GM19438 (cell line): Measurements from ENCODE around the gene LYL1.

Experiments
- ATAC-seq: cut with Tn5 transposase; IDR thresholded peaks from one replicate; pipeline ENCODE4 v1.9.1; 2021; ENCODE audit warnings: low read depth; ENCODE audit not compliant: unreplicated experiment

LYL1 gene

DNA sequence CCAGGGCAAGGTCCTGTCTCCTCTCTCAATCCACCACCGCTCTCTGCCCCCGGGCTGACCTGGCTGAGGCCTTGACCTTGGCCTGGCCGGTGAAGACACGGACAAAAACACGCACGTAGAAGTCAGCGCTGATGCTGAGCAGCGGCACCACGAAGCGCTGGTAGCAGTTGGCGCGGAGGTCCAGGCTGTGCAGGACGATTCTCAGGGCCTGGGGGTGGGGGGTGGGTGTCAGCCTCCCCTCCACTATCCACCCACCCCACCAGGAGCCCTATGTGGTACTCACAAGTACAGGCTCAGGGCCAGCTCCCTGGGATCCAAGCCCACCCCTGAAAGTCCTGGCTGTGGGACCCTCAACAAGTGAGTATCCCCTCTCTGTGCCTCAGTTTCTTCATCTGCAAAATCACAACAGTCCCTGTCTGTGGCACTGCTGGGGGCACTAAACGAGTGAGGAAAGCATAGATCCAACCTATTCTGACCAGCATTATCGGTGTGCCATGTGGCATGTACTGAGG lies 7.5 kb upstream of the LYL1 start:
- ATAC-seq: no peak

GRCh38 chr19:13109361-13110098 lies 6.9 kb upstream of the LYL1 start:
- no peak for ATAC-seq

GRCh38 chr19:13104848-13105711 lies 2.4 kb upstream of the LYL1 start:
- no peak for ATAC-seq

DNA sequence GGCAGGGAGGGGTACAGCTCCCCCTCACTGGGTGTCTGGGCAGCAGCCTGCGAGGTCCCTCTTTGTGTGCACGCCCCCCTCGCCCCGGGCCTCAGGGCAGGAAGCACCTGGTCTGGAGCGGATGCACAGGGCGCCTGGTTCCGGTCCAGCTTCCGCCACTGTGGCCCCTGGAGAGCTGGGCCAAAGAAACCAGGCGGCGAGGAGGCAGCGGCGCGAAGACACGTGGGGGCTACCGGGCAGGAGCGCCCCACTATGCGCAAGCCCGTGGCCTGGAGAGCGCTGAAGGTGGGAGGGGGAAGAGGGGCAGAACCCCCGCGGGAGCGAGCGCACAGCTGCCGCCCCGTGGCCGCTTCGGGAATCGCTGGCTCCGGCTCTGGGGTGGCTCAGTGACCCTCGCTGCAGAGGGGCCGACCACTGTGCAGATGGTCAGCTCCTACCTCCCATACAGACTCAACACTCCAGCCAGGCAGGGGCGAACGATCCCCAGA lies 1.7 kb upstream of the LYL1 start:
- peak; percentile 42 for ATAC-seq

- no peak for ATAC-seq
Observed at GRCh38 chr19:13103581-13104359, 1.1 kb upstream of the LYL1 start.

DNA sequence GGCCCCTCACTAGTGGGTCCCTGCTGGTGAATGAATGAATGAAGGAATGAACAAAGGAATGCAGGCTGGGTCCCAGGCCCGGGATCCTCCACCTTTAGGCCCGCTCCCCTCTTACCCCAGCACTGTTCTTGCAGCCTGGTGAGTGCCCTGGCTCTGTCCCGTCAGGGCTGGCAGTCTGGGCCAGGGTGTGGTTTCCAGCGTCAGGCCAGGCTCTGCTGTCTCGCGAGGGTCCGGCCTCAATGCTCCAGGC lies 317 bp downstream of the LYL1 start:
- no peak for ATAC-seq

GRCh38 chr19:13101590-13102415 lies 855 bp downstream of the LYL1 start:
- ATAC-seq: no peak

GRCh38 chr19:13100841-13101589 lies 1.6 kb downstream of the LYL1 start:
- ATAC-seq: no peak

DNA sequence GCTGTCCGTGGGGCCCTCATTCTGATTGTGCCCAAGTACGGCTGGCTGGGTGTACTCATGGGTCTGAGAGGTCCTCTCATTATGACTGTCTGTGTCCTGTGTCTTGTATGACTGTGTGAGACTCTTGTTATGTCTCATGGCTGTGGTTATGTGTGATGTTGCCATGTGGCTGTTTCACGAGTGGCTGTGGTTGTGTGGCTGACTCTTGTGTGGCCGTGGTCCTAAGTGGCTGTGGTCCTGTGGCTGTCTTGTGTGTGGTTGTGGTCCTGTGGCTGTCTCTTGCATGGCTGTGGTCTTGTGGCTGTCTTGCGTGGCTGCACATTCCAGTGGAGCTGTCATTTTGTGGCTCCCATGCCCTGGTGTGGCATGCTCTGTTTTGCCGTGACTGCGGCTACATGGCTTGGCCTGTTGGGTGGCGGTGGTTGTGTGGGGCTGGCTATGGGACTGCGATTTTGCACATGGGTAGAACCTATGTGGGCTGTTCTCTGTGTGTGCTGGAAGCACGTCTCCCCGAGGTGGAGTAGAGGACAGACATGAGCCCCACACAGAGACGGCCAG lies 2.5 kb downstream of the LYL1 start:
- ATAC-seq: no peak

GRCh38 chr19:13099073-13099999 lies 3.3 kb downstream of the LYL1 start:
- no peak for ATAC-seq

- no peak for ATAC-seq
Observed at GRCh38 chr19:13098277-13099072, 4.2 kb downstream of the LYL1 start.

GRCh38 chr19:13097463-13098258 lies 5.0 kb downstream of the LYL1 start:
- no peak for ATAC-seq

GRCh38 chr19:13097033-13097462 lies 5.6 kb downstream of the LYL1 start:
- no peak for ATAC-seq

GRCh38 chr19:13095934-13096927 lies 6.4 kb downstream of the LYL1 start:
- ATAC-seq: no peak

DNA sequence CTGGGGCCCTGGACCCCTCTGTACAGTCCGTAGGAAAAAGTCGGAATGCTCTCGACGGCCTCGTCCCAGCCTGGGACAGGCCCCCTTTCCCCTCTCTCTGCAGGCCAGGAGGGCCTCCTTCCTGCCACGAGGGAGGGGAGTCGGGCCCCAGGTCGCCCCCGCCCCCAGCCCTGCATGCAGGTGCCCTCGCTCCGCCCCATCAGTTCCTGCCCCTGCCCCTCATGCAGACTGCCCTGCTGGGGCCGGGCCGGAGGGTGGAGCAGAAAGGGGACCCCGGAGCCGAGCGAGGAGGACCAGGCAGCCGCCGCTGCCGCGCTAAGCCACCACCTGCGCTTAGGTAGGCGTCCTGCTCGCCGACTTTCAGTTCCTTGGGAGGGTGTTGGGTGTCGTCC lies 7.3 kb downstream of the LYL1 start:
- no peak for ATAC-seq
